H1 (cell line): ENCODE data around the gene HPX. TPM values are rescaled to one million over a fixed set of nuclear protein-coding genes. Genes with fewer than 3 reads are reported as not detected.
A peak's percentile ranks its signal among the peaks of the same experiment; 100 is the strongest.

Experiments used
- CTCF ChIA-PET: fragments of 300-600 bp; sonication (Branson Sonifier 250); formaldehyde crosslinking; loops from one replicate; lab custom pipeline; 2021; ENCODE audit not compliant: partially characterized antibody; lab: Charles Lee
- POLR2A ChIA-PET: fragments of 300-600 bp; sonication (Branson Sonifier 250); formaldehyde crosslinking; loops from one replicate; lab custom pipeline; 2021; ENCODE audit warnings: inconsistent platforms; ENCODE audit not compliant: partially characterized antibody; lab: Charles Lee
- DNase-seq, 2 experiments: peaks; one replicate each; pipeline versions ENCODE4 v3.0.0 to v3.0.0-alpha.2; 2010 to 2022; ENCODE audit warnings: low spot score in 2 of 2, low read depth in 1 of 2, mixed read lengths in 1 of 2
- FAIRE-seq: peaks from 2 replicates; lab custom pipeline; 2011; peaks lifted over from hg19 to GRCh38; lab: Jason Lieb, UNC
- H2AFZ ChIP-seq: 2 replicates; pipeline ENCODE4 v1.8.1; 2012; ENCODE audit warnings: low read length, inconsistent platforms
- H2AK5ac ChIP-seq: 2 replicates; pipeline ENCODE4 v1.6.1; 2013; ENCODE audit warnings: low read depth, low read length
- H2BK120ac ChIP-seq: replicated peaks from 2 replicates; pipeline ENCODE3; 2013; ENCODE audit warnings: low read depth, low read length, inconsistent platforms
- H2BK12ac ChIP-seq: 2 replicates; pipeline ENCODE4 v1.6.1; 2013; ENCODE audit warnings: low read depth, low read length
- H2BK15ac ChIP-seq: 2 replicates; pipeline ENCODE4 v1.6.1; 2013; ENCODE audit warnings: low read length
- H2BK20ac ChIP-seq: 2 replicates; pipeline ENCODE4 v1.6.1; 2013; ENCODE audit warnings: low read length
- H2BK5ac ChIP-seq: 2 replicates; pipeline ENCODE4 v1.6.1; 2013; ENCODE audit warnings: low read depth, low read length
- H3K14ac ChIP-seq: 2 replicates; pipeline ENCODE4 v1.6.1; 2013; ENCODE audit warnings: inconsistent platforms; ENCODE audit not compliant: insufficient read length
- H3K18ac ChIP-seq: 2 replicates; pipeline ENCODE4 v1.6.1; 2013; ENCODE audit warnings: low read length; ENCODE audit errors: extremely low read depth
- H3K23ac ChIP-seq: 2 replicates; pipeline ENCODE4 v1.6.1; 2013; ENCODE audit warnings: inconsistent platforms; ENCODE audit not compliant: insufficient read length
- H3K23me2 ChIP-seq: 2 replicates; pipeline ENCODE4 v1.6.1; 2013; ENCODE audit warnings: low read depth, low read length
- H3K27ac ChIP-seq: 2 replicates; pipeline ENCODE4 v1.6.1; 2011; ENCODE audit warnings: low read depth, low read length, inconsistent platforms
- H3K27me3 ChIP-seq, 4 experiments: replicated peaks in 1 of 4; 1 replicate in 1 of 4; 2 replicates in 3 of 4; pipeline versions ENCODE4 v1.6.1 to v1.8.1; 2011 to 2013; ENCODE audit warnings: low read length in 3 of 4, mild to moderate bottlenecking in 3 of 4, inconsistent platforms in 2 of 4, mixed read lengths in 2 of 4, moderate library complexity in 1 of 4; ENCODE audit not compliant: control insufficient read depth in 3 of 4, insufficient read depth in 3 of 4; ENCODE audit errors: extremely low read depth in 1 of 4
- H3K36me3 ChIP-seq, 4 experiments: 2 replicates each; pipeline versions ENCODE4 v1.6.1 to v1.8.1; 2011 to 2013; ENCODE audit warnings: mild to moderate bottlenecking in 4 of 4, low read length in 3 of 4, moderate library complexity in 2 of 4, control low read depth in 1 of 4, inconsistent platforms in 1 of 4; ENCODE audit not compliant: insufficient read depth in 4 of 4, control insufficient read depth in 2 of 4
- H3K4ac ChIP-seq: replicated peaks from 2 replicates; pipeline ENCODE3; 2013; ENCODE audit warnings: low read length, low read depth, mixed read lengths, inconsistent platforms; ENCODE audit not compliant: insufficient read length
- H3K4me1 ChIP-seq, 4 experiments: replicated peaks in 1 of 4; 1 replicate in 1 of 4; 2 replicates in 3 of 4; pipeline versions ENCODE4 v1.6.1 to v1.8.1; 2011 to 2013; ENCODE audit warnings: low read length in 3 of 4, inconsistent platforms in 2 of 4, mixed read lengths in 1 of 4; ENCODE audit not compliant: insufficient read depth in 4 of 4, control insufficient read depth in 3 of 4
- H3K4me2 ChIP-seq, 2 experiments: 2 replicates each; pipeline versions ENCODE4 v1.6.1 to v1.8.1; 2011 to 2013; ENCODE audit warnings: low read depth in 2 of 2, low read length in 2 of 2, control low read depth in 1 of 2, inconsistent platforms in 1 of 2, mild to moderate bottlenecking in 1 of 2; ENCODE audit not compliant: insufficient read depth in 1 of 2
- H3K4me3 ChIP-seq, 4 experiments: fragments of 200-600, 300-600 bp in 1 of 4; sonication (generic), shearing (Covaris generic), sonication (Bioruptor Twin) in 1 of 4; 2 replicates each; pipeline versions ENCODE4 v1.5.1 to v1.8.1; 2011 to 2016; ENCODE audit warnings: low read length in 4 of 4, low read depth in 3 of 4, control low read depth in 2 of 4, inconsistent platforms in 2 of 4, mild to moderate bottlenecking in 2 of 4, mixed read lengths in 1 of 4, moderate library complexity in 1 of 4; ENCODE audit not compliant: insufficient read depth in 2 of 4; ENCODE audit errors: extremely low read depth in 1 of 4
- H3K56ac ChIP-seq: replicated peaks from 2 replicates; pipeline ENCODE3; 2013; ENCODE audit warnings: low read depth, mild to moderate bottlenecking, mixed read lengths, low read length, inconsistent platforms; ENCODE audit not compliant: insufficient read length
- H3K79me1 ChIP-seq: 2 replicates; pipeline ENCODE4 v1.6.1; 2013; ENCODE audit warnings: low read depth, low read length, control low read depth
- H3K79me2 ChIP-seq, 2 experiments: 2 replicates each; pipeline versions ENCODE4 v1.6.1 to v1.8.1; 2012 to 2013; ENCODE audit warnings: low read length in 2 of 2, mild to moderate bottlenecking in 2 of 2, inconsistent platforms in 1 of 2; ENCODE audit not compliant: insufficient read depth in 2 of 2, control insufficient read depth in 1 of 2
- H3K9ac ChIP-seq, 4 experiments: replicated peaks in 1 of 4; 1 replicate in 1 of 4; 2 replicates in 3 of 4; pipeline versions ENCODE4 v1.6.1 to v1.8.1; 2011 to 2013; ENCODE audit warnings: low read depth in 3 of 4, low read length in 3 of 4, control low read depth in 2 of 4, mild to moderate bottlenecking in 2 of 4, moderate library complexity in 2 of 4, inconsistent platforms in 1 of 4; ENCODE audit errors: extremely low read depth in 1 of 4
- H3K9me3 ChIP-seq, 2 experiments: 2 replicates each; pipeline versions ENCODE4 v1.6.1 to v1.8.1; 2012 to 2013; ENCODE audit warnings: mild to moderate bottlenecking in 2 of 2, moderate library complexity in 2 of 2, control low read depth in 1 of 2, inconsistent platforms in 1 of 2, low read depth in 1 of 2, low read length in 1 of 2, mixed read lengths in 1 of 2; ENCODE audit not compliant: insufficient read depth in 2 of 2
- H4K20me1 ChIP-seq, 2 experiments: replicated peaks in 1 of 2; 2 replicates each; pipeline versions ENCODE3 to v1.8.1; 2011 to 2013; ENCODE audit warnings: inconsistent platforms in 2 of 2, low read length in 2 of 2, mild to moderate bottlenecking in 1 of 2; ENCODE audit not compliant: insufficient read depth in 2 of 2, control insufficient read depth in 1 of 2
- H4K5ac ChIP-seq: 2 replicates; pipeline ENCODE4 v1.6.1; 2013; ENCODE audit warnings: low read length, low read depth, mixed read lengths, inconsistent platforms; ENCODE audit not compliant: insufficient read length
- H4K8ac ChIP-seq: 2 replicates; pipeline ENCODE4 v1.8.0; 2013; ENCODE audit warnings: mild to moderate bottlenecking, moderate library complexity, low read length, inconsistent platforms; ENCODE audit not compliant: insufficient read depth; ENCODE audit errors: extremely low read depth
- H4K91ac ChIP-seq: replicated peaks from 2 replicates; pipeline ENCODE3; 2013; ENCODE audit warnings: low read length, mixed read lengths, inconsistent platforms; ENCODE audit not compliant: insufficient read length
- BCL11A ChIP-seq, 2 experiments: IDR thresholded peaks; one replicate each; pipeline ENCODE4 v1.6.1; 2011; ENCODE audit warnings: low read depth in 2 of 2, low read length in 2 of 2, mild to moderate bottlenecking in 2 of 2
- CEBPB ChIP-seq: IDR thresholded peaks from 2 replicates; pipeline ENCODE4 v1.6.1; 2012; ENCODE audit warnings: low read depth, low read length
- KDM5A ChIP-seq: fragments of 200-600 bp; IDR thresholded peaks from 2 replicates; pipeline ENCODE4 v1.7.1; 2012; ENCODE audit warnings: mild to moderate bottlenecking, low read length, inconsistent platforms, mixed read lengths
- NRF1 ChIP-seq: IDR thresholded peaks from 2 replicates; pipeline ENCODE4 v1.6.1; 2011; ENCODE audit warnings: mild to moderate bottlenecking, low read depth, low read length, improper control_type of control experiment
- SIRT6 ChIP-seq: IDR thresholded peaks from one replicate; pipeline ENCODE4 v1.7.1; 2012; ENCODE audit warnings: low read length, inconsistent platforms
- TAF7 ChIP-seq: optimal IDR thresholded peaks from 2 replicates; pipeline ENCODE3; 2011; ENCODE audit warnings: low read depth, mild to moderate bottlenecking, inconsistent platforms, low read length, moderate library complexity, borderline replicate concordance
- TBP ChIP-seq: IDR thresholded peaks from 2 replicates; pipeline ENCODE4 v1.6.1; 2011; ENCODE audit warnings: low read depth, low read length, improper control_type of control experiment
- YY1 ChIP-seq: IDR thresholded peaks from 2 replicates; pipeline ENCODE4 v1.6.1; 2011; ENCODE audit warnings: low read depth, mild to moderate bottlenecking, low read length
- WGBS, 2 experiments: shearing (Covaris generic) in 1 of 2; methylation state at CpG; one replicate each; pipeline versions ENCODE4 v1.1.6 to v1.1.7; 2013 to 2015; ENCODE audit warnings: low lambda C conversion rate in 2 of 2, mixed read lengths in 2 of 2, inconsistent platforms in 1 of 2, low coverage in 1 of 2, missing lambda C conversion rate in 1 of 2; ENCODE audit not compliant: insufficient replicate concordance in 2 of 2, insufficient coverage in 1 of 2, insufficient read length in 1 of 2; ENCODE audit errors: extremely low coverage in 1 of 2, missing lambda C conversion rate in 1 of 2; 5-methylcytosine and 5-hydroxymethylcytosine counted together
- polyA plus RNA-seq, 7 experiments: library from polyadenylated mRNA; depleted of rRNA in 3 of 7; stranded (reverse) in 5 of 7; unstranded in 2 of 7; fragments of >200 nt in 5 of 7; fragments of 200-250 nt in 2 of 7; gene quantifications; 1 replicate in 5 of 7; 2 replicates in 1 of 7; 4 replicates in 1 of 7; pipeline versions ENCODE4 v1.2.1 to v1.2.3, GENCODE V29; 2011 to 2013; ENCODE audit warnings: missing spikeins in 2 of 7, mixed read lengths in 2 of 7
- total RNA-seq: library from RNA; stranded (reverse); fragmentation: NEBNext Ultra II Directional; extraction: Animal tissue kit (Norgen Biotek cat#: 25700); gene quantifications from 2 replicates; pipeline ENCODE4 v1.2.1, GENCODE V29; 2021
- TF ChIP-seq, protein P1 (sequence below), 3 experiments: IDR thresholded peaks; 1 replicate in 2 of 3; 2 replicates in 1 of 3; pipeline versions ENCODE4 v1.5.1 to v1.6.1; 2011; ENCODE audit warnings: low read length in 3 of 3, mild to moderate bottlenecking in 3 of 3, inconsistent platforms in 2 of 3, low read depth in 1 of 3, moderate library complexity in 1 of 3; ENCODE audit not compliant: insufficient read depth in 1 of 3; ENCODE audit errors: control extremely low read depth in 1 of 3

HPX gene
- total and polyA plus RNA-seq, 2 of the 8 experiments (the other 6 are each of a cell fraction or from before 2014, with no cell fraction given) = 0.80 to 0.97 TPM

DNA sequence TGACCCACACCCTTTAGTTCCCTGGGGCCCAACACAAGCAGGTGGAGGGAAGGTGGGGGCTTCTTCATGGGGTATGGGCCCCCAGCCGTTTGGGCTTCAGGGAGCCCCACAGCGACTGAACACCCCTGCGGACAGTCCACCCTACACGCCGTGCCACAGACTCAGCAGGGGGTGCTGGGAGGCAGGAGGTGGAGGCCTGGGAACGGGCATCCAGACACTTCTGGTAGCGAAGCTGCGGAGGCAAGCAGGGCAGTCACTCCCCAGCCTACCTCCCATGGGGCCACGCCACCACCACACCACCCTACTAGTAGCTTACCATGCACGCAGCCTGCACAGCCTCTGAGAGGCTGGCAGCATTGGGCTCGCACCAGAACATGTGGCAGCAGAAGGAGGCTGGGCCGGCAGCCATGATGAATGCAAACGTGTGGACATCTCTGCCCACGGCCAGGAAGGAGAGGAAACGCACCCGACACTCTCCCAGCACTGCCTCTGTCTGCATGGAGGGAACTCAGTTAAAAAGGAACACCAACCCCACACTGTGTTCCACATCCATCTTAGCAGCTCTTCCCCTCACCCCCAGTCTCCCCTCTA, 45.2 kb downstream of the HPX start:
- Histone ChIP-seq H3K79me2 (no peaks in the 10 kb centered on the region), H3K36me3 (no peaks in the 10 kb centered on the region; a peak in 1 of 8 replicates), H4K20me1 (peaks cover 0 to 2% of the 10 kb centered on the region in 2 experiments), H3K4me3 (no peak overlapping the region), H4K91ac (no peak overlapping the region), H2BK15ac (no peak overlapping the region), H3K4ac (no peak overlapping the region), H4K5ac (no peak overlapping the region), H3K4me2 (no peak overlapping the region), H2AFZ (no peak overlapping the region), H2BK12ac (no peak overlapping the region), H3K4me1 (peaks cover 0 to 4% (median 2%) of the 10 kb centered on the region in 4 experiments; a peak in 4 of 7 replicates), H3K14ac (no peak overlapping the region), H3K9ac (no peak overlapping the region), H3K23ac (no peak overlapping the region), H3K9me3 (no peaks in the 10 kb centered on the region), H2BK20ac (no peak overlapping the region), H3K23me2 (no peaks in the 10 kb centered on the region; the same call in 1 of the 2 replicates), H2BK5ac (no peak overlapping the region), H3K79me1 (no peaks in the 10 kb centered on the region), H2AK5ac (no peak overlapping the region), H2BK120ac (no peak overlapping the region), H4K8ac (peak overlapping the region; percentile 35; the same call in 1 of the 2 replicates), H3K27me3 (peaks cover 2 to 8% (median 4%) of the 10 kb centered on the region in 4 experiments), H3K27ac (no peak overlapping the region), H3K18ac (no peak overlapping the region), H3K56ac (no peak overlapping the region)
- 96% methylated on average over 15 of the region's 16 CpGs; no CpG with 5 or more reads in 1 of the 2 experiments for WGBS, 2 experiments
- POLR2A ChIA-PET = no interaction called here
- FAIRE-seq (no peak), DNase-seq (no peak)
- CTCF ChIA-PET = interaction anchor here (0.6 to 2.8 kb wide), 5 partner anchors 13 to 48 kb away, joined by 3 to 11 read pairs (median 4); no protein-coding TSS in a partner anchor
- TF ChIP-seq NRF1 (no peak), KDM5A (no peak), SIRT6 (no peak), TBP (no peak), YY1 (no peak), CEBPB (no peak), BCL11A (IDR thresholded peaks at IDR 0.05; ENCODE audit: low read depth in 2 of 2, low read length in 2 of 2) (no peak), TAF7 (no peak)
- TF ChIP-seq, protein P1, sequence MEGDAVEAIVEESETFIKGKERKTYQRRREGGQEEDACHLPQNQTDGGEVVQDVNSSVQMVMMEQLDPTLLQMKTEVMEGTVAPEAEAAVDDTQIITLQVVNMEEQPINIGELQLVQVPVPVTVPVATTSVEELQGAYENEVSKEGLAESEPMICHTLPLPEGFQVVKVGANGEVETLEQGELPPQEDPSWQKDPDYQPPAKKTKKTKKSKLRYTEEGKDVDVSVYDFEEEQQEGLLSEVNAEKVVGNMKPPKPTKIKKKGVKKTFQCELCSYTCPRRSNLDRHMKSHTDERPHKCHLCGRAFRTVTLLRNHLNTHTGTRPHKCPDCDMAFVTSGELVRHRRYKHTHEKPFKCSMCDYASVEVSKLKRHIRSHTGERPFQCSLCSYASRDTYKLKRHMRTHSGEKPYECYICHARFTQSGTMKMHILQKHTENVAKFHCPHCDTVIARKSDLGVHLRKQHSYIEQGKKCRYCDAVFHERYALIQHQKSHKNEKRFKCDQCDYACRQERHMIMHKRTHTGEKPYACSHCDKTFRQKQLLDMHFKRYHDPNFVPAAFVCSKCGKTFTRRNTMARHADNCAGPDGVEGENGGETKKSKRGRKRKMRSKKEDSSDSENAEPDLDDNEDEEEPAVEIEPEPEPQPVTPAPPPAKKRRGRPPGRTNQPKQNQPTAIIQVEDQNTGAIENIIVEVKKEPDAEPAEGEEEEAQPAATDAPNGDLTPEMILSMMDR (IDR thresholded peaks at IDR 0.05; ENCODE audit: control extremely low read depth in 1 of 3, insufficient read depth in 1 of 3, low read depth in 1 of 3, low read length in 3 of 3) = no peak
